Gastrocnemius medialis (tissue), 4 donors: Measurements from ENCODE around the gene STXBP5L. TPM values are rescaled to one million over a fixed set of nuclear protein-coding genes. Genes with fewer than 3 reads are reported as not detected.

ENCODE experiments used
- ATAC-seq, 2 donors: fragments of 150-250 bp; one replicate each; pipeline ENCODE4 v1.9.1; 2016
- DNase-seq, 2 donors: peaks; one replicate each; pipeline ENCODE4 v3.0.0-alpha.2; 2019
- H3K27ac ChIP-seq, 4 donors: fragments of 200-600 bp; sonication (generic); 1 replicate in 1 of 4; 2 replicates in 3 of 4; pipeline ENCODE4 v1.5.1; 2016 to 2018; ENCODE audit warnings: mild to moderate bottlenecking in 2 of 4, moderate library complexity in 1 of 4
- H3K27me3 ChIP-seq, 3 donors: fragments of 200-600 bp; sonication (generic) in 2 of 3; 1 replicate in 1 of 3; 2 replicates in 2 of 3; pipeline versions ENCODE4 v1.5.1 to v1.6.0; 2016 to 2019; ENCODE audit warnings: mild to moderate bottlenecking in 1 of 3, moderate library complexity in 1 of 3
- H3K36me3 ChIP-seq, 2 donors: fragments of 200-600 bp; sonication (generic) in 1 of 2; one replicate each; pipeline ENCODE4 v1.5.1; 2017 to 2018
- H3K4me1 ChIP-seq, 2 donors: fragments of 200-600 bp; sonication (generic) in 1 of 2; one replicate each; pipeline ENCODE4 v1.5.1; 2016 to 2017; ENCODE audit warnings: mild to moderate bottlenecking in 2 of 2
- H3K4me3 ChIP-seq, 4 donors: fragments of 200-600 bp; sonication (generic) in 3 of 4; 1 replicate in 1 of 4; 2 replicates in 3 of 4; pipeline ENCODE4 v1.5.1; 2016 to 2019; ENCODE audit warnings: mild to moderate bottlenecking in 2 of 4
- H3K9me3 ChIP-seq, 3 donors: fragments of 200-600 bp; sonication (generic) in 2 of 3; 1 replicate in 1 of 3; 2 replicates in 2 of 3; pipeline ENCODE4 v1.5.1; 2016 to 2019
- CTCF ChIP-seq, 5 experiments: fragments of 450-650 bp in 3 of 5; fragments of 200-600 bp in 2 of 5; sonication (generic) in 2 of 5; IDR thresholded peaks in 4 of 5; conservative IDR thresholded peaks in 1 of 5; 1 replicate in 4 of 5; 2 replicates in 1 of 5; pipeline ENCODE4 v1.5.1; 2016 to 2019; ENCODE audit warnings: antibody characterized with exemption in 5 of 5, mild to moderate bottlenecking in 3 of 5, moderate library complexity in 3 of 5
- POLR2A ChIP-seq, 2 donors: fragments of 450-650 bp; IDR thresholded peaks; one replicate each; pipeline ENCODE4 v1.6.1; 2017; ENCODE audit warnings: antibody characterized with exemption in 2 of 2, mild to moderate bottlenecking in 2 of 2, moderate library complexity in 2 of 2
- in situ Hi-C, 4 donors: fragments of 200-750 bp; cut with MboI; loops; one replicate each; pipeline versions ENCODE4 v1.15.0 to v1.8.0; 2017; ENCODE audit warnings: low sequenced_read_pairs in 4 of 4
- intact Hi-C: fragments of 100-400 bp; cut with DNase I; formaldehyde crosslinking; loops from one replicate; pipeline ENCODE4 v1.15.1; 2023; ENCODE audit warnings: low total_unique reads
- total RNA-seq, 4 donors: library from RNA; depleted of rRNA; stranded (reverse); fragments of >200 nt; gene quantifications; one replicate each; pipeline versions ENCODE4 v1.1.0 to v1.2.3, GENCODE V29; 2016

STXBP5L gene
- total RNA-seq, 4 donors from 2014 or later, result not detected

GRCh38 chr3:121424549-121424948 is 516.5 kb downstream of the STXBP5L start:
- Histone ChIP-seq H3K4me1 (no peaks in the 10 kb centered on the region), H3K27me3 (no peaks in the 10 kb centered on the region), H3K9me3 (no peaks in the 10 kb centered on the region), H3K27ac (no peak overlapping the region), H3K4me3 (no peak overlapping the region), H3K36me3 (no peaks in the 10 kb centered on the region)
- ATAC-seq (no peak), DNase-seq (no peak)
- in situ Hi-C loops (no loop called here), intact Hi-C loops (no loop called here)
- no peak for TF ChIP-seq POLR2A (IDR thresholded peaks at IDR 0.05)
- TF ChIP-seq CTCF (IDR thresholded peaks at IDR 0.05 in 4 of 5, conservative IDR thresholded peaks at IDR 0.05 in 1 of 5), result no peak

GRCh38 chr3:121430664-121431215 is 522.7 kb downstream of the STXBP5L start:
- DNase-seq (no peak), ATAC-seq (no peak)
- no peaks in the 10 kb centered on the region for H3K27me3 ChIP-seq
- no peak overlapping the region for H3K27ac ChIP-seq
- H3K9me3 ChIP-seq, result no peaks in the 10 kb centered on the region
- H3K4me1 ChIP-seq, result no peaks in the 10 kb centered on the region
- H3K4me3 ChIP-seq, result no peak overlapping the region
- intact Hi-C loops, result no loop called here
- TF ChIP-seq POLR2A (IDR thresholded peaks at IDR 0.05), result no peak
- TF ChIP-seq CTCF (IDR thresholded peaks at IDR 0.05 in 4 of 5, conservative IDR thresholded peaks at IDR 0.05 in 1 of 5), result no peak
- H3K36me3 ChIP-seq, result no peaks in the 10 kb centered on the region
- in situ Hi-C loops, result no loop called here

GRCh38 chr3:121431726-121432517 is 523.9 kb downstream of the STXBP5L start:
- H3K27me3 ChIP-seq, result no peaks in the 10 kb centered on the region
- intact Hi-C loops (no loop called here), in situ Hi-C loops (no loop called here)
- peaks cover 0 to 4% of the 10 kb centered on the region in 2 donors for H3K4me1 ChIP-seq
- no peaks in the 10 kb centered on the region for H3K9me3 ChIP-seq
- TF ChIP-seq POLR2A (IDR thresholded peaks at IDR 0.05) (no peak), CTCF (IDR thresholded peaks at IDR 0.05 in 4 of 5, conservative IDR thresholded peaks at IDR 0.05 in 1 of 5) (no peak)
- DNase-seq, result no peak
- no peak overlapping the region for H3K27ac ChIP-seq
- H3K4me3 ChIP-seq, result peak overlapping the region in 3 of 4 donors; percentile 1 to 19 (median 16)
- ATAC-seq, result no peak
- H3K36me3 ChIP-seq, result no peaks in the 10 kb centered on the region

GRCh38 chr3:121436074-121436473 is 528.1 kb downstream of the STXBP5L start:
- Histone ChIP-seq H3K27ac (no peak overlapping the region), H3K27me3 (no peaks in the 10 kb centered on the region), H3K9me3 (no peaks in the 10 kb centered on the region), H3K4me3 (no peak overlapping the region), H3K4me1 (peaks cover 0 to 4% of the 10 kb centered on the region in 2 donors), H3K36me3 (no peaks in the 10 kb centered on the region)
- in situ Hi-C loops (no loop called here), intact Hi-C loops (no loop called here)
- ATAC-seq (no peak), DNase-seq (no peak)
- TF ChIP-seq POLR2A (IDR thresholded peaks at IDR 0.05) (no peak), CTCF (IDR thresholded peaks at IDR 0.05 in 4 of 5, conservative IDR thresholded peaks at IDR 0.05 in 1 of 5) (no peak)
